HG03280 (cell line): ENCODE measurements around the gene ELL2.

Source experiments
- ATAC-seq: cut with Tn5 transposase; IDR thresholded peaks from one replicate; pipeline ENCODE4 v1.9.1; 2021; ENCODE audit warnings: mild to moderate bottlenecking, moderate library complexity; ENCODE audit not compliant: unreplicated experiment

ELL2 gene

DNA sequence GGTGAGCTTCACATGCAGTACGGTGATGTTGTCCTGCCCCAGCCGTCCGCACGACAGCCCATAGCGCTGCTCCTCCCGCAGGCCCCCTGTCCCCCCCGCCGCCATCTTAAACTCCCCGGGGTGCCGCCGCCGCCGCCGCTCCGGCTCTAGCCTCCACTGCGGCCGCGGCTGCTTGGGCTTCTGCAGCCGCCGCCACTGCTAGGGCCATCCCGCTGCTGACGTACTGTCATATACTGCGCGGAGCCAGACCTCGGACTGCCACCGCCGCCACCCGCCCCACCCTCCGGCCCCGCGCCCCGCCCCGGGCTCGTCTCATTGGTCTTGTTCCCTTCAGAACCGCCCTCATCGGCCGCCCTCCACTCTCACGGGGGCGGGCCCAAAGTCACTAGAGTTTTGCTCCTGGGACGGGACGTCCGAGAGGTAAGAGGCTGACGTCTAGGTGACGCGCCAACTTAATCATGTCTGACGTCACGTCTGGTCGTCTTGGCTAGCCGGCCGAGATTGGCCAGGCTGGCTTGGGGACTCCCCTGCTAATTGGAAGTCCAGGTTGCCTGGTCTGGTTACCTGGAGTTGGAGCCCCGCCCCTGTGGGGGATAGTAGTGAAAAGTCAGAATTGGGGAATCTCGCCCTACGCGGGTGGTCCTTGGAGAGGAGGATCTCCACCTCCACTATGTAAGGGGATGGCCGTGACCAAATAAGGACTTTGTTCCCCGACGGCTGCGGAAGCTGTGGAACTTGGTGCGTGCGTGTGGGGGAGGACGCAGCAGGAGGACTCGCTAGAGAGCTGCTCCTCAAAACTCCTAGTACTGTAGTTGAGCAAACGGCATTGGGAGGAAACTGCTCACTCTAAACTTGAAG, at the start of gene ELL2:
Gene ELL2, minus strand, starts transcription at position 235 of the 858 bp plus-strand sequence. Its CDS starts 130 bp downstream, at position 105.
- peak; percentile 91 for ATAC-seq

DNA sequence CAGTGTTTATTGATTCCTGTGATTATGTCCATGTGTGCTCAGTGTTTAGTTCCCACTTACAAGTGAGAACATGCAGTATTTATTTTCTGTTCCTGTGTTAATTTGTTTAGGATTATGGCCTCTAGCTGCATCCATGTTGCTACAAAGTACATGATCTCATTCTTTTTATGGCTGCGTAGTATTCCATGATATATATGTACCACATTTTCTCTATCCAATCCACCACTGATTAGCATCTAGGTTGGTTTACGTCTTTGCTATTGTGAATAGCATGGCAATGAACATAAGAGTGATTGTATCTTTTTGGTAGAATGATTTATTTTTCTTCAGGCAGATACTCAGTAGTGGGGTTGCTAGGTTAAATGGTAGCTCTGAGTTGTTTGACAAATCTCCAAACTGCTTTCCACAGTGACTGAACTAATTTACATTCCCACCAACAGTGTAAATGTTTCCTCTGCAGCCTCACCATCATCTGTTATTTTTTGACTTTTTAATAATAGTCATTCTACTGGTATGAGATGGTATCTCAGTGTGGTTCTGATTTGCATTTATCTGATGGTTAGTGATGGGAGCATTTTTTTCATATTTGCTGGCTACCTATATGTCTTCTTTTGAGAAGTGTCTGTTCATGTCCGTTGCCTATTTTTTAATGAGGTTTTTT, 47.5 kb upstream of the ELL2 start:
- no peak for ATAC-seq

DNA sequence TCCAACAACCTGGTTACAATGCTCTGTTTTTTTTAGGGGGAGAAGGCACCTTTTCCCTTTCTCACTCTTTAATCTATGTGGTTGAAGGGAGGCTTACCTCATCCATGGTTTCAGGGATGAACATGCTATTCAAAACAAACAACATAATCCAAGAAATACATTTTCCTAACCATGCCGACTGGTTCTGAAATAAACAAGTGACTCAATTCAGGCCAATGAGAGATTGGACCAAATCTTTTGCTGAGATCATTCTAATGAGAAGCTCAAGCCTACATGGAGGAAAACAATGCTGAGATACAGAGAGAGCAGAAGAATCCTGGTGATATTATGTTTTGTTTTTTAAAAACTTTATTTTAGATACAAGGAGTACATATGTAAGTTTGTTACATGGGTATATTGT, 46.8 kb upstream of the ELL2 start:
- ATAC-seq = no peak

DNA sequence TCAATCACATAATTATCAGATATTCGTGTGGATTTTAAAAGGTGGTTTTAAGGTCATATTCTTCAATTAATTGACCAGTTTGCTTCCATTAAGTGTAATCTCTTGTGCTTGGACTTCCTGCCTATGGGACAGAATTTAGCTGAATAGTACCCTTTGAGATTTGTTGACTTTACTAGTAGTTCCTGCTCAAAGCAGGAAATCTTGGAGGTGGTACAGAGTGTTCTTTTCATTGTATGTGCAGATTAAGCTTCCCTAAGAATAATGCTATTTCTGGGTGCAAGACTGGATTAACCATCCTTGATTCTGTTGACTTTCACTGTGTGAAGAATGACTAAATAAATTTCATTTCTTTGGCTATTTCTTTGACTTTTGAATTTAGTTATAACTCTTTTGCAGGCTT, 45.4 kb upstream of the ELL2 start:
- no peak for ATAC-seq

DNA sequence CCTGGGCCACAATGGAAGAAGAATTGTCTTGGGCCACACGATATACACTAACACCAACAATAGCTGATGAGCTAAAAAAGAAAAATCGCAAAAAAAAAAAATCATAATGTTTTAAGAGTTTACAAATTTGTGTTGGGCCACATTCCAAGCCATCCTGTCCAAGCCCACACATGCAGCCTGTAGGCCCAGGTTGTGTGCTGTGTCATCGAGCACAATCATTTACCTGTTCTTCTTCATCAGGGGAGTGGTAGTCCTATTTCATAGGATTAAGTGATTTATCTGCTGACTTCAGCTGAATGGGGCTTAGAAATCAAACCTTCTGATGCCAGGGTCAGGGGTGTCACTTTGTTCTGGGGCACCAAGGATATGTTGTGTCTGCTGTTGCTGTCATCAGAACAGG, 44.6 kb upstream of the ELL2 start:
- ATAC-seq = no peak

DNA sequence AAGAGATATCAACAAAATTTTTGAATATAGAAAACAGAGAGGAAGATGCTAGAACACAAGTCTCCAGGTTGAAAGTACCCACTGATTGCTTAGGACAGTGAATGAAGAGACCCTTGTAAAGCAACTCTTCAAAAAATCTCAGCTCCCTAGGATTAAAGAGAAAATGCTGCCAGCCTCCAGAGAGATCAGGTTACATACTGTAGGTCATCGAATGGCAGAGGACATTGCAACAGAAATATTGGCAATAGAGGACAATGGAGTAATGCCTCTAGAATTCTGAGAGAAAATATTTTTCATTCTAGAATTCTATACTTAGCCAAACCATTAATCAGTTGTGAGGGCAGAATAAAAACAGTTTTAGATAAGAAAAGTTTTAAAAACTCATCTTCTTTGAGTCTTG, 43.1 kb upstream of the ELL2 start:
- no peak for ATAC-seq

DNA sequence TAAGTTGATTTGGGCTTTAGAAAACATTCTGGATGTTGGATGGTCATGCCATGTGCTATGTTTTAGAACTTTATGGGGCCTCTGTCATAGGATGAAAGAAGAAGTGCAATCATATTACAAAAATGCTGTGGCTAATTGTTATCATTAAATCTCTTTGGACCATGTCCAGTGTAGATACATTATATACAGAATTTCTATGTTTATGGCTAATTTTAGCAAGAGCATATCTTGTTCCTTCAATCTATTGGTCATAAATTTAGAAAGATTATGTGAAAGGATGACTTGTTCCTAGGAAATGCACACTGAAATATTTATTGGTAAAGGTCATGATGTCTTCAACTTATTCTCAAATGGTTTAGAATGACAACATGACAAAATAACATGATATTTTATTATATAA, 42.4 kb upstream of the ELL2 start:
- ATAC-seq = no peak

DNA sequence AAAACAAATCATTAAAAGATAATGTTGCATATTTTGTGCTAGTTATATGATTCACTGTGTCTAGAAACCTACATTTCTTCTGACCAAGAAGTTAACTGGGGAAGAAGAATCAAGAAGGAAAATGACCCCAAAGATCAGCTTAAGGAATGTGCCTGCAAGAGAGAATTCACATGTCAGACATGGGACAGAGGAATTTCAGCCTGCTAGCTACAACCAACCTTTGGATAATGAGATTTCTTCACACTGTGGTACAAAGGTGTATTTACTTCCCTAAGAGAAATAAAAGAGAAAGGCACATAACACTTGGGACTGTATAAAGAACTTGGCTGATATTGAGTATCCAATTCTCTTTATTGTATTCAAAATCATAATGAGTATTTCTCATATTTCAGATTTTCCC, 39.6 kb upstream of the ELL2 start:
- no peak for ATAC-seq

DNA sequence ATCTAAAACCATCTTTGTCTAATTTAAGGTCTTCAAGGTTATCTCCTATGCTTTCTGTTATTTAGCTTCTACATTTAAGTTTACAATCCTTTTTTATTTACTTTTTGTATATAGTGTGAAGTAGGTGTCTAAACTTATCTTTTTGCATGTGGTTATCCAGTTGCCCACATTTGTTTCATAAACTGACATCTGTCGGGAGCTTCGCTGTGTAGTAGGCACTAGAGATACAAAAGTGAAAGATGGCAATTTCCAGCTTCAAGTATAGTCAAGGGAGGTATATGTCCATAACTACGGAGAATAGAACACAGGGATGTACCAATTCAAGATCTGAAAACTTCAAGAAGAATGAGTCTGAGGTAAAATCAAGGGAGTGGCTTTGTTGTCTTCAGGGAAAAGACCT, 38.7 kb upstream of the ELL2 start:
- ATAC-seq = no peak

DNA sequence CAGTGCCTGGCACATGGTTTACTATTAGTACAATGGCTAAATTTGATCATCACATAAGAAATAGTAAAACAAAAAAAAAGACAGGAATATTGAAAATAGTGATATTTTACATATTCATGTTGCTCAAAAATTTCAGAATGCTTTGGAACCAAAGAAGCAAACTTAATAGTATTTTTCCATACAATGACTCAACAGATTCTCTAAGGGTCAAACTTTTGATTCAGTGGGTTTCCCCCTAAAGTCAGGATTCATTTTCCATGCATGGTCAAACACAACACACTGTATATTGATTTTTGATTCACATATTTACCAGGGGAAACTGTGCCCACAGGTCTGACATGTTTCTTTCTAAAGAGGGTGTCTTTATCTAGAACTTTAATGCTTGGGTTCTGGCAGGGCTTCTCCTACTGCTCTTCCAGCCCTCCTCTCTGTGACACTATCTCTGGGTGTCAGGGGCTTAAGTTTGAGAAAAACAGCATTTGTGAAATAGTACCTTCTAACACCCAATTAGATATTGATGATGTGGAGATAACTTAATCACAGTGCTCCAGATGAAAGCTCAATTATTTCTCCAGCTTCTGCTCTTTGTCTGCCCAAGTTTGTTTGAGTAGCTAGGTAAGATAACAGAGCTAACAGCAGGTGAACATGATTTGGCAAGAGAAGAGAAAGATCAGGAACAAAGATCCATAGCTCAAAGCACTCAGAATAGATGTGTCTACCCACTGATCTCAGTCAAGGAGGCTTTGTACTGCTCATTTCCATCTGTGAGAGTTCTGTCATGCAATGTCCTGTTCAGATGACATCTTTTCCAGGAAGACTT, 35.5 kb upstream of the ELL2 start:
- no peak for ATAC-seq

DNA sequence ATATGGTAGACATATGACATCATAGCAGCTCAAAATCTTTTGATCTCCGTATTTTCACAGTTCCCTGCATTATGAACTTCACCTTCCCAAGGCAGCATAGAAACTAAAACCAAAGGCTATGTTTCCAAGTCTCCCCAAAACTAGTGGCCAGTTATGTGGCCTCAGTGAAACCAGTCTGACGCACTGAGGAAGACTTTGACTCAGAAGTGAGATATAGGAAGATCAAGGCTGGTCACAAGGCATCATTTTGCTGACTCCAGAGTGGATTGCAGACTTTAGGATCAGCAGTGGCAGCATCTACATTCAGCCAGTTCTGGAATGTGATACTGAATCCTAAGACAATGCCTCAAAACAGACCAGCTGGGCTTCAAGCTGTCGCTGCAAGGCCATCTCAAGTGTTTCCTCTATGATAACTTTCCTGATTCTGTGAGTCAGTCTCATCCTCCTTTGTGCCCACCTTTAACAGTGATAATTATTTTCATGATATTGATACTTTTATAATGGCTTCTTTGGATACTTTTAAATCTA, 34.4 kb upstream of the ELL2 start:
- ATAC-seq = no peak

DNA sequence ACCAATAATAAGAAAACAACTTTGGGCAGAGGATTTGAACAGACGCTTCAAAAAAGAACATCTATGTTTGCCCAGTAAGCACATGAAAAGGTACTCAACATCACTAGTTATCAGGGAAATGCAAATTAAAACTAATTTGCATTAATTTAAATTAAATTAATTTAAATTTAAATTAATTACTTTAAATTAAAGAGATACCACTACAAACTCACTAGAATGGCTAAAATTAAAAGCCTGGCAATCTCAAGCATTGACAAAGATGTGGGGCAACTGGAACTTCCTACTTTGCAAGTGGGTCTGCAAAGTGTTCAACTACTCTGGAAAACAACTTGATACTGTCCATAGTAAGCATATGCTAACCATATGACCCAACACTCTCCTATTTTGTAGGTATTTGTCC, 32.1 kb upstream of the ELL2 start:
- ATAC-seq = no peak

DNA sequence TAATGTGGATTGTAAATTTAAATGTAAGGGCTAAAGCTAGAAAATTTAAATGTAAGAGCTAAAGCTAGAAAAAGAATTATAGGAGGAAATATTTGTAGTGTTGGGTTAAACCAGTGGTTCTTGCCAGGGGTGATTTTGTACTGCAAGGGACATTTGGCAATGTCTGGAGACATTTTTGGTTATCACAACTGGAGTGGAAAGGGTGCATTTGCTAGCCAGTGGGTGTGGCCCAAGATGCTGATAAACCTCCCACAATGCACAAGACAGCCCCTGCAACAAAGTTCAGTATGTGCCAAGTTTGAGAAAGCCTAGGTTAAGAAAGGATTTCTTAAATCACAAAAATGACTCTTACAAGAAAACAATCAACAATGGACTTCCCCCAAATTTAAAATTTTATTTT, 31.6 kb upstream of the ELL2 start:
- no peak for ATAC-seq

DNA sequence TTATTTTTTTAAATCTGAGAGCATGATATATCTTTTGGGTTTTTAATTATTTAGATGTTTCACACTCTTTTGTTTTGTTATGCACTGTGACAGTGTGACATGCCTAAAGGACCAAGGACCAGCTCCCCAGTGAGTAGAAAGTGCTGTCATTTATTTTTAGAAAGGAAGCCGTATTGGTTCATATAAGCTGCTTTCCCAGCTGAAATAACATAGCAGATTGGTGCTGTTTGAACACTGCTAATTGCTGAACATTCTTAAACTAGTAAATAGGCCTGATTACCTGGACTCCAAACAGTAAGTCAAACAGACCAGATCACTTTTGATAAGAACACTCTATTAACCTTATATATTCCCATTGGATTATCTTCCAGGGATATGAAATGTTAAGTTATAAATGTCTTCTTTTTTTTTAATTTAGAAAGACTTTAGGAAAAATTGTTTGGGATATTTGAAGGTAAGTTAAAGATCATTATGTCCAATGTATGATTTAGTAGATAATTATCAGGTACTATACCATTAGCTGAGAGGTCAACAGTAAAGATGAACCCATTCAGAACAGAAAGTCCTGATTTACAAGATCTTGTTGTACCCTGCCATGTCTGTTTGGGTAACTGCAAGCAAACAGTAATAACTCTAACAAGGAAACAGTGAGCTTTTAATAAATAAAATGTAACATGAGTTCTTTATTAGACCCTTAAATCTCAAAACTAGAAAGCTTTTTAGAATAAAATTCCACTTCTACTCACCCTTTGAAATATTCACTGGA, 27.8 kb upstream of the ELL2 start:
- ATAC-seq = no peak

DNA sequence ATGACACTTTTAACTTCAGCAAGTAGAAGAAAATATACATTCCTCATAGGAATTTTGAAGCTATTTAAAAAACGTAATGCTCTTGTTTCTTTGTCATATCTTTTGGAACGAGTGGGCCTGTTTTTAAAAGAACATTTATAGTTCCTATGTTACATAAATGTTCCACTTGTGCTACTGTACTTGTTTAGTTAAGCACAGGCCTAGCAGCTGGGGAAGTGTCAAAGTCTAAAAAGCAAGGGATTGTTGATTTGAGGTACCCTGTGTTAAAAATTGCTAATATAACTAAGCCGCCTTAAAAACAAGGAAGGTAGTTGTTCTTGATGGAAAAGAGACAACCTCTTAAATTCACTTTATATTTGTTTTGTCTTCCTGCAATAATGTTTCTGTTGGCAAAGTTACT, 27.2 kb upstream of the ELL2 start:
- ATAC-seq = no peak

DNA sequence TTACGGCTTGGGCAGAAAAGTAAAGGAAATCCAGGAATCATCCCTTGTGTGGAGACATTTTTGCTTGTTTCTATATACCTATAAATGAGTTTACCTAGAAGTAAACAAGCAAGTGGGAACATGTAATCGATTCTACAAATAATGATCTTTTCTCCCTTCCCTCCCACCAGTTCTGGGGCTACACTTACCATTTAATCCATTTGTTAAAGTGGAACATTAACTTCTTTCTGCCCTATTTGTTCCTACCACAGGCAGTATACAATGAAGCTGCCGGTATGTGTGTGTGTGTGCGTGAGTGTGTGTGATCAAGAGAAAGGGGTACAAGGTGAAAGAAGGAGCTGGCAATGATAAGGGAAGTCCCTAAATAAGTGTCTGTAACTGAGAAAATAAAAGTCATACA, 26.4 kb upstream of the ELL2 start:
- no peak for ATAC-seq

DNA sequence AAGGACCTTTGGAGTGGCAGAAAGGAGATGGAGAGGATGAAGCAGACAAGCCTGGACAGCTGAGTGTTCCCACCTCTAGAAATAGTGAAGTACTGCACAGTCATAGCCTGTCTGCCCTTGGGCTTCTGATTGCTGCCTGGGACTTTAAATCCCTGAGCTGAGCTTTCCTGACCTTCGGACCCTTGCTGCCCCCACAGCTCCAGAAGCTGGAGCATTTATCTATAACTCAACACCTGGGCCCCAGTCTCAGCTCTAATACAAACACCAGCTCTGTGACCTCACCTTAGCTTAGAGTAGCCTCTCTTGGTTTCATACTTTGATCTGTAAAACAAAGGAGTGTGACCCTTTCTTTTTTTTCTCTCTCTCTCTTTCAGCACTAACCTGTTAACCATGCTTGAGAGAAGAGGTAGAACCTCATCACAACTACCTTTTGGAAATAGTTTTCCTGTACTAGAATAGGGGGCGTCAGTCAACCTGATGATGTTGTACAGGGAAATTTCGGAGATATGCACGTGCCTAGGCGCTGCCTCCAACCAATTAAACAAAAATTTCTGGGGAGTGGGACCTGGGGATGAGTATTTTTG, 25.4 kb upstream of the ELL2 start:
- ATAC-seq = no peak

DNA sequence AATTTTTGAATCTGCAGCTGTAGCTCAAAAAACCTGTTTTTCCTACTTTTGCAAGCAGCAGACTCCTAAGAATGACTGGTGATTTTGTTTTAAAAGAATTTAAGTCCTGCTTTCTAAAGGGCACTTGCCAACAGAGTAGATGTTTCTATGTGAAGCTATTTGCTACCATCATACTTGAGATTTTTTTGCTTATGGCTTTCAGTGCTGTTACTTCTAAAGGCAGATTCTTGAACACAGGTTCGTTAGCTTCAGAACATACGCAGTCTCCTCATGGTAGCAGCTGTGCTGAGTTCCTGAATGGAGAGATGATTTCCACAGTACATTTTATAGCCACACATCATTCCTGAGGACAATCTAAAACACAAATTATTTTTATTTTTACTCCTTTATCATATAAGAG, 24.4 kb upstream of the ELL2 start:
- ATAC-seq = no peak

DNA sequence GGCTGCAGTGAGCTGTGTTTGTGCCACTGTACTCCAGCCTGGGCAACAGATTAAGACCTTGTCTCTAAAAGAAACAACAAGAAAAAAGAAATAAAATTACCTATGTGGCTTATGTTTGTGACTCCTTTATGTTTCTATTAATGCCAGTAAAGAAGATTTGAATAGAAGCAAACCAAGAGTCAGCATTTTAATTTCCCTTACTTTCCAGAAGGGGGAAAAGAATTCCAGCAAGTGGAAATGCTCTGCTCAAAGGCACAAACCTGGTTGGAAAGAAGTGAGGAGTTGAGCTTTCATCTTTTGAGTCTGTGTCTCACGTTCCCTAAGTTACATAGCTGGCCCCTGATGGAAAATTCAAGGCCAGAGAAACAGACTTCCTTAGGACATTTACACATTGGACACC, 23.6 kb upstream of the ELL2 start:
- ATAC-seq = no peak

DNA sequence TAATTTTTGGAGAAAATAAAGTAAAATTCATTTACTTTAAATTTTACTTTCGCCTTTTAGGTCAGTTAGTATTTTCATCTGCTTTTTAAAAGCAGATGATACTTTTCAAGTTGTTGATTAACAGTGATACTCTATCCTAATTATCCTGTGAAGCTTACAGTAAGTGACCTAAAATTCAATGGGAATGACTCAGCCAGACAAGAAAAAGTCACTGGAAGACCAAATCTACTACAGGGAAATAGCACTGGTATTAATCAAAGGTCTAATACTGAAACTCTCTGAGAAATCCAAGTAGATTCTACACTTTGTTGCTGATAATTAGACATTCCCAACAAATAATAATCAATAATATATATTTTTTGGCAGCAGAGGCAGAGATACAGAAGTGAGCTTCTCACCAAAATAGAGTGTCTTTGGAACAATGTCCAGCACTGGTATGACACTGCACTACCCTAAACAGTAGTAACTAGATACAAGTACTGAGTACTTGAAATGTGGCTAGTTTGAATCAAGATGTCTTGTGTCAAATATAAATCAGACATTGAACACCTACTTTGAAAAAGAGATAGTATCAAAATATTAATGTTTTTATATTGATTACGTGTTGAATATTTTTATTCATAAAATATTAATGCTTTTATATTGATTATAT, 22.8 kb upstream of the ELL2 start:
- ATAC-seq = no peak
